GM18507 (cell line): ENCODE results near the gene CHADL.
"Not testable (repeated sequence)": the region's sequence is repeated elsewhere in the genome, so short reads cannot be mapped to it uniquely, and the experiment has no call there.

Experiments used
- DNase-seq: peaks from one replicate; pipeline ENCODE4 v3.0.0; 2011; ENCODE audit warnings: low read depth; ENCODE audit not compliant: insufficient read length; ENCODE audit errors: extremely low spot score
- FAIRE-seq: peaks from 2 replicates; lab custom pipeline; 2011; peaks lifted over from hg19 to GRCh38; lab: Jason Lieb, UNC

CHADL gene

DNA sequence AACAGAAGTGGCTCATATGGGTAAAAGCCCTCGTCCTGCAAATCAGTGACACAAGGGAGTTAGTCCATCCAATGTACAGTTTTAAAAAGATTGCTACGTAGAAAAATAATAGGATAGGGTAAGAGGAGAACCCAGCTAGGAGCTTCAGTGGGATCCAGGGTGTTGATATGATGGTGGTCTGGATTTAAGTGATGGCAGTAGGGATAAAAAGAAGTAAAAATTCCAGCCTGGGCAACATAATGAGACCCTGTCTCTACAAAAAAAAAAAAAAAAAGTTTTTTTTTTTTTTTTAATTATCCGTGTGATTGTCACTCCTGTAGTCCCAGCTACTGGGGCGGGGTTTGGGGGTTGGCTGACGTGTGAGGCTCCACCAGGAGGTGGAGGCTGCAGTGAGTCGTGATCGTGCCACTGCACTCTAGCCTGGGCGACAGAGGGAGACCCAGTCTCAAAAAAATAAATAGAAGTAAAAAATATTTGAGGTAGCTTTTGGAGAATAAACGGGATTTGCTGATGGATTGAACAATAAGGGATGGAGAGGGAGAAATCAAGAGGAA is 42.6 kb downstream of the CHADL start:
- DNase-seq = no peak
- peak; percentile 12 for FAIRE-seq

DNA sequence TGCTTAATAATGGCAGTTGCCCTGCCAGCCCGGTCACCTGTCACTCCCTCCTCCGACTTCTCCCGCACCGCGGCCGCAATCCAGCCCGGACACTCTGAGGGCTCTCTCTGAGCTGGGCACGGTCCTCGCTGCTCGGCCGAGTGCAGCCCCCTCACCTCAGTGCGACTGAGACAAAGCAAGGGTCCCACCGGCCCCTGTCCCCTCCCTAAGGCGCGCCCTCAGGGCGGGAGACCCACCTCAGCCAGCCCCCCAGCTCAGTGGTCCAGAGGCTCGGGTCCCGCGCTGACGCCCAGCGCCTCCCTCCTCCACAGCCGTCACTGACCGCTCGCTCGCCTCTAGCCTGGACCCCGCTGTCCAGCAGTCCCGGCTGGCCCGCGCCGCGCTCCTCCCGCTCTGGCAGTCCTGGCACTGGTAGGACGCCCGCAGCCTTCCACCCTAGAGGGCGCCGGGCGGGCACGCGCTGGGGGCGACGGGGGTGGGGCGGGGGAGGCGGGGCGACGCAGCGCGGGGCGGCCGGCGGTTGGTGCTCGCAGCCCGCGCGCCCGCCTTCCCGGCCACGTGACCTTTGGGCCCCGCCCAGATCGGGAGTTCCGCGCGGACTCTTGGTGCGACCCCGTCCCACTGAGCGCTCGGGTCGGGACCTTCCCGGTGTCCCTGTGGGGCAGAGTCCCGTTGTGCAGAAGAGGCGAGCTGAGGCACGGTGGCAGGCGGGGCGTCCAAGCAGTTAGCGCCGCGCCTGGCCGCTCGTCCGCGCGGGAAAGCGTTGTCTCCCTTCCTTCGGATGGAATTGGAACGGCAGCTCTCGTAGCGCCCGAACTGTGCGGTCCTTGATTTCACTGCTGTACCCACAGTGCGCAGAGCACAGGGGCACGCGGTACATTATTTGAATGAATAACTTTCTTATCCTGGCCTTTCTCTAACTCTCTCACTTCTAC is 43.4 kb downstream of the CHADL start:
- FAIRE-seq (peak; percentile 42), DNase-seq (peak; percentile 84)

DNA sequence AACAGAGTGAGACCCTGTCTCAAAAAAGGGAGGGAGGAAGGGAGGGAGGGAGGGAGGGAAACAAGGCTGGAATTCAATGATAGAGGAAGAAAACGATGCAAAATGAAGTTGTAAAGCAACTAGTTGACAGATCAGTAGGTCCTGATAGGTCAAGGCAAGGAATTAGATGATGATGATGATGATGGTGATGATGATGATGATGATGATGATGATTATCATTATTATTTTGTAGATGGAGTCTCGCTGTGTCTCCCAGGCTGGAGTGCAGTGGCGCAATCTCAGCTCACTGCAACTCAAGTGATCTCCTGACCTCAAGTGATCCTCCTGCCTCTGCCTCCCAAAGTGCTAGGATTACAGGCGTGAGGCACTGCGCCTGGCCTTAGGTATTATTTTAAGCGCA is 46.9 kb downstream of the CHADL start:
- DNase-seq (no peak), FAIRE-seq (no peak)

DNA sequence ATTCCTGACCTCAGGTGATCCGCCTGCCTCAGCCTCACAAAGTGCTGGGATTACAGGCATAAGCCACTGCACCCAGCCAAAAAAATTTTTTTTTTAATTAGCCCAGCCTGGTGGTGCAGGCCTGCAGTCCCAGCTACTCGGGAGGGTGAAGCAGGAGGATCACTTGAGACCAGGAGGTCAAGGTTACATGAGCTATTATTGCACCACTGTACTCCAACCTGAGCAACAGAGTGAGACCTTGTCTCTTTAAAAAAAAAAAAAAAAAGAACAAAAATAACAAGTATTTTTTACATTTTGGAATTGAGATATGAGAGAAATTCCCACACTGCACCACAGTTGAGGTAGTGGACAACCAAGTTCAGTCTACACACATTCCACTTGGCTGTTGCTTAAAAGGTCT is 49.3 kb downstream of the CHADL start:
- no peak for DNase-seq
- no peak for FAIRE-seq

DNA sequence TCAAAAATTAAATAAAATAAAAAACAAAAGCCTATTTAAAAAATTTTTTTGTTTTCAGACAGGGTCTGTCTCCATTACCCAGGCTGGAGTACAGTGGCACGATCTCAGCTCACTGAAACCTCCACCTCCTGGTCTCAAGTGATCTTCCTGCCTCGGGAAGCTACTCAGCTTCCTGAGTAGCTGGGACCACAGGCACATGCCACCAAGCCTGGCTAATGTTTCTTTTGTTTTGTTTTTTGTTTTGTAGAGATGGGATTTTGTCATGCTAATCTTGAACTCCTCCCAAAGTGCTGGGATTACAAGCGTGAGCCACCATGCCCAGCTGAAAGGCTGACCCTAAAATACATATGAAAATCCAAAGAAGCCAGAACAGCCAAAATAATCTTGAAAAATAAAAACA is 56.1 kb downstream of the CHADL start:
- no peak for DNase-seq
- no peak for FAIRE-seq

DNA sequence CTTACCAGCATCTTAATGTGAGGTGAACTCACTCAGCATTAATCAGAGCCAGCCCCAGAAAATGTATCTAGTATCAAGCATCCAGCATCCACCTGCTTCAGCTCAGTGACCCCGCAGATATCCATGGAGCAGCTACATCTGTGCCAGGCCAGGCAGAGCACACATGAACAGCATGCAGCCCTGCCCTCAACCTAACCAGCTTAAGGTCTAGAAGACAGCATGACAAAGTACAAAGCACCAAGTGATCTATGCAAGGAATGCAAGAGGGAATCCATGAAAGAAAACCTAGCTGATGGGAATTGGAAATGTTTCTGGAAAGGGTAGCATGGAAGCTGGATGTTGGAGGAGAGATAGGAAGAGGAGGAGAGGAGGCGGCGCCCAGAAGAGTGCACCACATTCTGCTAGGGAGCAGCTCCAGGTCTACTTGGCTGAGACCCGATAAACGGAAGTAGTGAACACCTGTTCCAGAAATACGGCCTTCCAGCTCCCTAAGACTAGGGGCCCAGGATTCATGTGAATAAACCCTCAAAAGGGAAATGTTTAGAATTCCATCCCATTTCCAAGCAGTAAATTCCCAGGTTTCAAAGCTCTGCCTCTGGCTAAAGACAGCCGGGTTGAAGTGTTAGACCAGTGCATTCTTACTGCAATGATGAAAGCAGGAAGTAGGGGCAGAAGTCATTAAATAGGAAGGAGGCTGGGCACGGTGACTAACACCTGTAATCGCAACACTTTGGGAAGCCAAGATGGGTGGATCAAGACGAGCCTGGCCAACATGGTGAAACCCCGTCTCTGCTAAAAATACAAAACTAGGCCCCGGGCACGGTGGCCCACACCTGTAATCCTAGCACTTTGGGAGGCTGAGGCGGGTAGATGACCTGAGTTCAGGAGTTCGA is 59.1 kb downstream of the CHADL start:
- no peak for FAIRE-seq
- no peak for DNase-seq

DNA sequence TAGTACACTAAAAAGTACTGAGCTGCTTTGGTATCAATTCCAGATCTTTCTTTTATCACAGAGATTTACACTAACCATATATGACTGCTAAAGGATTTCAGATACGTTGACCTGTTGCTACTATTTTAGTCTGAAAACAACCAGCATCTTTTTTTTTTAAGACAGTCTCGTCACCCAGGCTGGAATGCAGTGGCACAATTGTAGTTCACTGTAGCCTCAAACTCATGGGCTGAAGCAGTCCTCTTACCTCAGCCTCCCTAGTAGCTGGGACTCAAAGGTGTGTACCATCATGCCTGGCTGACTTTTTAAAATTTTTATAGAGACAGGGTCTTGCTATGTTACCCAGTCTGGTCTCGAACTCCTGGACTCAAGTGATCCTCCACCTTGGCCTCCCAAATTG is 59.8 kb downstream of the CHADL start:
- no peak for DNase-seq
- no peak for FAIRE-seq

DNA sequence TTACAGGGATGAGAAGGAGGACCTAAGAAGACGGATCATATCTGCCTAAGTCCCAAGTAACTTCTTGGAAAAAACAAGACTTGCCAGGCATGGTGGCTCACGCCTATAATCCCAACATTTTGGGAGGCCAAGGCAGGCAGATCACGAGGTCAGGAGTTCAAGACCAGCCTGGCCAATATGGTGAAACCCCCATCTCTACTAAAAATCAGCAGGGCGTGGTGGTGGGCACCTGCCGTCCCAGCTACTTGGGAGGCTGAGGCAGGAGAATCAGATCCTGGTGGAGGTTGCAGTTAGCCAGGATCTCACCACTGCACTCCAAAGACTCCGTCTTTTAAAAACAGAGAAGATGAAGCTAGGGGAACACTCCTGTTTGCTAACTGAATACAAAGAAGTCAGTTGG is 60.4 kb downstream of the CHADL start:
- not testable (repeated sequence) for DNase-seq, FAIRE-seq
